MM.1S (cell line): ENCODE measurements around the gene ANXA4.

Experiments used
- EZH2phosphoT487 ChIP-seq: fragments of 300-600 bp; sonication (generic); IDR thresholded peaks from 2 replicates; pipeline ENCODE4 v1.6.1; 2018; ENCODE audit warnings: antibody characterized with exemption, low read length
- TF ChIP-seq, protein P1 (sequence below): fragments of 300-600 bp; sonication (generic); IDR thresholded peaks from 2 replicates; pipeline ENCODE4 v1.5.1; 2016; ENCODE audit warnings: antibody characterized with exemption, low read length, mixed read lengths

DNA sequence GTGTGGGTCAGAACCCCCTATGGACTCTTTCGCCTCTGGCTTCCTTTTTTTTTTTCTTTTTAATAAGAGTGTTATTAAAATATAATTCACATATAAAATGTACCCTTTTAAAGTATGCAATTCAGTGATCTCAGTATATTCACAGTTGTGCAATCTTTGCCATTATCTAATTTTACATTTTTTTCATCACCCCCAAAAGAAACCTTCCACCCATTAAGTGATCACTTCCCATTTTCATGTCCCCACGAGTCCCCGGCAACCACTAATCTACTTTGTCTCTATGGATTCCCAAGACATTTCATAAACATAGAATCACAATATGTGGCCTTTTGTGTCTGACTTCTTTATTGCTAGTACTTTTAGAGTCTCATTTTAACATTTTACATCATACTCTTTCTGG, 38.7 kb upstream of the ANXA4 start:
- TF ChIP-seq, protein P1, sequence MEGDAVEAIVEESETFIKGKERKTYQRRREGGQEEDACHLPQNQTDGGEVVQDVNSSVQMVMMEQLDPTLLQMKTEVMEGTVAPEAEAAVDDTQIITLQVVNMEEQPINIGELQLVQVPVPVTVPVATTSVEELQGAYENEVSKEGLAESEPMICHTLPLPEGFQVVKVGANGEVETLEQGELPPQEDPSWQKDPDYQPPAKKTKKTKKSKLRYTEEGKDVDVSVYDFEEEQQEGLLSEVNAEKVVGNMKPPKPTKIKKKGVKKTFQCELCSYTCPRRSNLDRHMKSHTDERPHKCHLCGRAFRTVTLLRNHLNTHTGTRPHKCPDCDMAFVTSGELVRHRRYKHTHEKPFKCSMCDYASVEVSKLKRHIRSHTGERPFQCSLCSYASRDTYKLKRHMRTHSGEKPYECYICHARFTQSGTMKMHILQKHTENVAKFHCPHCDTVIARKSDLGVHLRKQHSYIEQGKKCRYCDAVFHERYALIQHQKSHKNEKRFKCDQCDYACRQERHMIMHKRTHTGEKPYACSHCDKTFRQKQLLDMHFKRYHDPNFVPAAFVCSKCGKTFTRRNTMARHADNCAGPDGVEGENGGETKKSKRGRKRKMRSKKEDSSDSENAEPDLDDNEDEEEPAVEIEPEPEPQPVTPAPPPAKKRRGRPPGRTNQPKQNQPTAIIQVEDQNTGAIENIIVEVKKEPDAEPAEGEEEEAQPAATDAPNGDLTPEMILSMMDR, result no peak
- no peak for TF ChIP-seq EZH2phosphoT487
